Dedifferentiated amniotic fluid mesenchymal stem cell (primary cell): Measurements from ENCODE around the gene HGFAC.
A peak's percentile ranks its signal among the peaks of the same experiment; 100 is the strongest.
"Not testable (repeated sequence)": the region's sequence is repeated elsewhere in the genome, so short reads cannot be mapped to it uniquely, and the experiment has no call there.

ENCODE experiments used
- DNase-seq: peaks from one replicate; pipeline ENCODE4 v3.0.0-alpha.2; 2016; ENCODE audit errors: extremely low spot score

HGFAC gene

DNA sequence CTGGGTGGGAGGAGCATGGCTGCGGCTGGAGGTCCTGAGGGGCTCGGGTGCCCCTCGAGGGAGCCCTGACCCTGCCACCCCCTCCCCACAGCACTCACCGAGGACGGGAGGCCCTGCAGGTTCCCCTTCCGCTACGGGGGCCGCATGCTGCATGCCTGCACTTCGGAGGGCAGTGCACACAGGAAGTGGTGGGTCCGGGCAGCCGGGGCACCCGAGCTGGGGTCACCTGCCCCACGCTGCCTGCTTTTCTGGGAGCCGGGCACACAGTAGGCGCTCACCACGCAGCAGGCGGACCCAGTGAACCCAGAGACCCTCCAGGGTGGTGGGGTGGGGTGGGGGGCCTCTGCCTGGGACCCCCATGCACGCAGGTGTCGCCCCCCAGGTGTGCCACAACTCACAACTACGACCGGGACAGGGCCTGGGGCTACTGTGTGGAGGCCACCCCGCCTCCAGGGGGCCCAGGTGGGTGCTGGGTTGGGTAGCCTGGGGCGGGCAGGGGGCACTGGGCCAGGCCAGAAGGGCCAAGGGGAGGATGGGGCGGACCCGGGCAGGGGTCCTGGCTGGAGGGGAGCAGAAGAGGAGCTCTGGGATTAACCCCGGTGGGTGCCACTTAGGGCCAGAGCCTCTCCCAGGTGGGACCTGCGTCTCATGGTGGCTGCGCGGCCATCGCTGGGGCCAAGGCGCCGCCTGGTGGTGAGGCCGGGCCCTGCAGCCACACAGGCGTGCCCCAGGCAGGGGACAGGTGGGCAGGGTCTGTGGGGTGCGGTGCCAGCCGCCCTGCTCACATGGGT, 1.4 kb downstream of the HGFAC start:
- no peak for DNase-seq

DNA sequence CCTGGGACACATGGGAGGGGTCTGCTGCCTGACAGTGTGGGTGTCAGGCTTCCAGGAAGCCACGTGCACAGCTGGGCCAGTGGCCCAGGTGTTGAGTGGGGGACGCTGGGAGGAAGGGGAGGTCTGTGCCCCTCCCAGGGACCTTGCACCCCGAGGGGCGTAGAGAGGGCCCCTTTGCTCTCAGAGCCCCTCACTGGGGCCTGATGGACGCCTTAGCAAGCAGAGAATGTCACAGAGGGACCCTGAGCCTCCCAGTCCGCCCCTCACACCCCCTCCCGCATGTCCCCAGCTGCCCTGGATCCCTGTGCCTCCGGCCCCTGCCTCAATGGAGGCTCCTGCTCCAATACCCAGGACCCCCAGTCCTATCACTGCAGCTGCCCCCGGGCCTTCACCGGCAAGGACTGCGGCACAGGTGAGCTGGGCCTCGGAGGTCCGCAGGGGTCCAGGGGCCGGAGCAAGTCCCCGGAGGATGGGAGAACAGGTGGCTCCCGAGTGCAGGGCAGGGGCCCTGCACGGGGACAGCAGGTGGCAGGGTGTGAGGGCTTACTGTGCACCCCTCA, 2.1 kb downstream of the HGFAC start:
- DNase-seq = no peak

DNA sequence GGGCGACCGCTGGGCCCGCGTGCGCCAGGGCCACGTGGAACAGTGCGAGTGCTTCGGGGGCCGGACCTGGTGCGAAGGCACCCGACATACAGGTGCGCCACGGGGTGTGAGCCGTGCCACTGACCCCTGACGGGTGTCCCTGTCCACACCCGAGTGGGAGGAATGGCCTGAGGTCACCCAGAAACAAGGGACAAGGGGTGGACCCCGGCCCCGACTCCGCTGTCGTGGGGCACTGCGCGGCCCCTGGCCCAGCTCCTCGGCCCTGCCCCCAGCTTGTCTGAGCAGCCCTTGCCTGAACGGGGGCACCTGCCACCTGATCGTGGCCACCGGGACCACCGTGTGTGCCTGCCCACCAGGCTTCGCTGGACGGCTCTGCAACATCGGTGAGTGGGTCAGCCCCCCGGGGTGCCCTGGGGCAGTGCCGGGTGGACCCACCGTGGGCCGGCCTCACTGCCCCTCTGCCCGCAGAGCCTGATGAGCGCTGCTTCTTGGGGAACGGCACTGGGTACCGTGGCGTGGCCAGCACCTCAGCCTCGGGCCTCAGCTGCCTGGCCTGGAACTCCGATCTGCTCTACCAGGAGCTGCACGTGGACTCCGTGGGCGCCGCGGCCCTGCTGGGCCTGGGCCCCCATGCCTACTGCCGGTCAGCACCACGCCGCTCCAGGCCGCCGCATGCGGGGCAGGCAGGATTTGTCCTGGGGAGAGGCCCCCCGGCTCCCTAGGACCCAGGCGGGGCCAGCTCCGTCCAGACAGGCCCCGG, 2.8 kb downstream of the HGFAC start:
- DNase-seq = no peak

DNA sequence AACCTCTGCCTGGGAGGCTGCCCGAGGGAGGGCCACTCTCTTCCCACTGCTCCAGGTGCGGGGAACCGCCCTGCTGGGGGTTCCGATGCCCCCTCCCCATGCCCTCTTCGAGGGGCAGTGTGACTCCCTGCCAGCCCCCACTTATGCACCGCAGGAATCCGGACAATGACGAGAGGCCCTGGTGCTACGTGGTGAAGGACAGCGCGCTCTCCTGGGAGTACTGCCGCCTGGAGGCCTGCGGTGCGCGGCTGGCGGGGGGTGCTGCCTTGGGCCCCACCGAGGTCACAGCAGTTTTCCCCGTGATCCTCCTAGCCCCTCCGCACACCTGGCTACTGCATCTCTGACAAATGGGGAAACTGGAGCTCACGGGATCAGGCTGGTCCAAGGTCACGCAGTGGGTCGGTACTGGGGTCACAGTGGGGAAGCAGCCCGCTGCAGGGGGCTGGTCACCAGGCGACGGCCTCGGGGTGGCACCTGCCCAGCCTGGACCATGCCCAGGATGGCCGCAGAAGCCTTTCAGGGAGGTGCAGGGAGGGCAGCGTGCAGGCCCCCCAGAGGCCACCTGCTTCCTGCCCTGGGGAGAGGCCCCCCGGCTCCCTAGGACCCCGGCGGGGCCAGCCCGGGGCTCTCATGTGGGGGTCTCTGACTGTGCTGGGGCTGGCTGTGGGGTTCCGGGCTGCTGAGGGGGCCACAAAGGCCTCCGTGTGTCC, 3.5 kb downstream of the HGFAC start:
- no peak for DNase-seq

DNA sequence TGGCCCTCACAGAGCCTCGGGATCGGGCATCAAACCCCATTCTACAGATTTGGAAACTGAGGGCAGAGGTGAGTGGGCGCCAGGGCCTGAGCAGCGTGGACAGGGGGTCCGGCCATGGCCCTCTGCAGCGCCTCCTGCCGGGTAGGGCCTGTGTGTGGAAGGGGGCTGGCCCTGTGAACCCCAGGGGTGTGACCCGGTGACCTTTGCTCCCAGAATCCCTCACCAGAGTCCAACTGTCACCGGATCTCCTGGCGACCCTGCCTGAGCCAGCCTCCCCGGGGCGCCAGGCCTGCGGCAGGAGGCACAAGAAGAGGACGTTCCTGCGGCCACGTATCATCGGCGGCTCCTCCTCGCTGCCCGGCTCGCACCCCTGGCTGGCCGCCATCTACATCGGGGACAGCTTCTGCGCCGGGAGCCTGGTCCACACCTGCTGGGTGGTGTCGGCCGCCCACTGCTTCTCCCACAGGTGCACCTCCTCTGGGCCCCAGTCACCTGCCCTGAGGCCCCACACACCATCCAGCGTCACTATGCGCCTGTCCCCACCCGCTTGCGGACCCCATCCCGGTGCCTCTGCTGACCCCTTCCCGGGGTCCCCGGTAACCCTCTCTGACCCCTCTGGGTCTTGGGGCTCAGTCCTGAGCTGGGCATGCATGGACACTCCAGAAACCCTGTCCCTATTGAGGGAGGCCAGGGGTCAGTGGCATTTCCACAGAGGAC, 4.2 kb downstream of the HGFAC start:
- DNase-seq = no peak

DNA sequence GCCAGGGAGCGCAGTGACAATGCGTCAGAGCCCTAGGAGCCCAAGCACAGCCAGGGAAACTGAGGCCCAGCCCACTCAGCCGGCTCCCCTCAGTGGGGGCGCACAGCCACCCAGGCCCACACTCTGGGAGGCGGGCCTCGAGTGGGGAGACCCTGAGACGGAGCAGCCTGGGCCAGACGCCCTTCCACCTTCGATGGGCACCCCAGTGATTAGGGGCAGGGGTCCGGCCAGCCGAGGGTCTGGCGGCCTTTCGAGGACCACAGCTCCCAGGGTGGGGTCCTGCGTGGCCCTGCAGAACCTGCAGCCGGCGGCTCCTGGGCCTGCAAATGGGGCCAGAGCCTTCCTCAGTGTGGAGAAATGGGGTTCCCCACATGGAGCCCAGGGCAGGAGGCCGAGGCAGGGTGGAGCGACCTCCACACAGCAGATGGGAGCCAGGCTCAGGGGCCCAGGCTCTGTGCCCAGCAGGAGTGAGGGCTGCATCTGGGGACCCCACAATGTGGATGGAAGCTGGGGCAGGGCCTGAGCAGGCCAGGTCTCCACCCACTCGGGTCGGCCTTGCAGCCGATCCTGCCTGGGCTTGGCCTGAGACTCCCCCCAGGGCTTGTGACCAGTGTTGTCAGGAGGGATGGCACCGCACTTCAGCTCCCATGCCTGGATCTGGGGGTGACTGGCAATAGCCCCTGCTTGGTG, 5.0 kb downstream of the HGFAC start:
- DNase-seq = no peak

DNA sequence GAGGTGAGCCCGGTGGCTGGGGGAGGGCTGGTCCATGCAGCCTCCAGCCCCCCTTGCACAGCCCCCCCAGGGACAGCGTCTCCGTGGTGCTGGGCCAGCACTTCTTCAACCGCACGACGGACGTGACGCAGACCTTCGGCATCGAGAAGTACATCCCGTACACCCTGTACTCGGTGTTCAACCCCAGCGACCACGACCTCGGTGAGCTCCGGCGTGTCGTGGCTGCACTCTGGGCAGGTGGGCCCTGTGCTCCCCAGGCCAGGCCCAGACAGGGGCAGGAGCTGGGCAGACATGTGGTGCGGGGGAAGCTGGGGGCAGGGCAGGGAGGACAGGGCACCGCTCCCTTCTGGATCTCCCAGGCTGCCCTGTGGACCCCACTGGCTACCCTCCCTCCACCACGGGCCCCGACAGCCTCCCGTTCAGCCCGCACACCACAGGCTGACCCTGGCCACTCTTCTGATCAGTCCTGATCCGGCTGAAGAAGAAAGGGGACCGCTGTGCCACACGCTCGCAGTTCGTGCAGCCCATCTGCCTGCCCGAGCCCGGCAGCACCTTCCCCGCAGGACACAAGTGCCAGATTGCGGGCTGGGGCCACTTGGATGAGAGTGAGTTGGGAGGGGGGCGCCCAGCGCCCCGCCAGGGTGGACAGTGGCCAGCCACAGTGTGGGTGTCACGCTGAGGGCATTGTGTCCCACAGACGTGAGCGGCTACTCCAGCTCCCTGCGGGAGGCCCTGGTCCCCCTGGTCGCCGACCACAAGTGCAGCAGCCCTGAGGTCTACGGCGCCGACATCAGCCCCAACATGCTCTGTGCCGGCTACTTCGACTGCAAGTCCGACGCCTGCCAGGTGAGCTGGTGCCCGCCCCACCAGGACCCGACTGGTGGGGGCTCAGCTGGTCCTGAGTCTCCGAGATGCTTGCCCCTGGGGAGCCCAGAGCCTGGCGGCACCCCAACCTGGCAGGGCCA, 5.9 kb downstream of the HGFAC start:
- no peak for DNase-seq

DNA sequence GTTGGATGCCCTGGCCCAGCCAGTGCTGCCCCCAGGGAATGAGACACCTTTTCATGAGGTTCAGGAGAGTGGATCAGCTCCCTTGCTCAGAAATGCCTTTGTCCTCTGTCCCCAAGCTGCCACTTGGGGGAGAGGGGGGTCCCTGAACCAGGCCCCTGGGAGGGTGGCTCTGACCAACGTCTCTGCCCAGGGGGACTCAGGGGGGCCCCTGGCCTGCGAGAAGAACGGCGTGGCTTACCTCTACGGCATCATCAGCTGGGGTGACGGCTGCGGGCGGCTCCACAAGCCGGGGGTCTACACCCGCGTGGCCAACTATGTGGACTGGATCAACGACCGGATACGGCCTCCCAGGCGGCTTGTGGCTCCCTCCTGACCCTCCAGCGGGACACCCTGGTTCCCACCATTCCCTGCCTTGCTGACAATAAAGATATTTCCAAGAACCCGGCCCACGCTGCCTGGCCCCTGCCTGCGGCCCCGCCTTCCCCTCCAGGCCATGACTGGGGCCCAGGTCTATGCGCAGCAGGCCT, 7.3 kb downstream of the HGFAC start:
- DNase-seq = no peak

DNA sequence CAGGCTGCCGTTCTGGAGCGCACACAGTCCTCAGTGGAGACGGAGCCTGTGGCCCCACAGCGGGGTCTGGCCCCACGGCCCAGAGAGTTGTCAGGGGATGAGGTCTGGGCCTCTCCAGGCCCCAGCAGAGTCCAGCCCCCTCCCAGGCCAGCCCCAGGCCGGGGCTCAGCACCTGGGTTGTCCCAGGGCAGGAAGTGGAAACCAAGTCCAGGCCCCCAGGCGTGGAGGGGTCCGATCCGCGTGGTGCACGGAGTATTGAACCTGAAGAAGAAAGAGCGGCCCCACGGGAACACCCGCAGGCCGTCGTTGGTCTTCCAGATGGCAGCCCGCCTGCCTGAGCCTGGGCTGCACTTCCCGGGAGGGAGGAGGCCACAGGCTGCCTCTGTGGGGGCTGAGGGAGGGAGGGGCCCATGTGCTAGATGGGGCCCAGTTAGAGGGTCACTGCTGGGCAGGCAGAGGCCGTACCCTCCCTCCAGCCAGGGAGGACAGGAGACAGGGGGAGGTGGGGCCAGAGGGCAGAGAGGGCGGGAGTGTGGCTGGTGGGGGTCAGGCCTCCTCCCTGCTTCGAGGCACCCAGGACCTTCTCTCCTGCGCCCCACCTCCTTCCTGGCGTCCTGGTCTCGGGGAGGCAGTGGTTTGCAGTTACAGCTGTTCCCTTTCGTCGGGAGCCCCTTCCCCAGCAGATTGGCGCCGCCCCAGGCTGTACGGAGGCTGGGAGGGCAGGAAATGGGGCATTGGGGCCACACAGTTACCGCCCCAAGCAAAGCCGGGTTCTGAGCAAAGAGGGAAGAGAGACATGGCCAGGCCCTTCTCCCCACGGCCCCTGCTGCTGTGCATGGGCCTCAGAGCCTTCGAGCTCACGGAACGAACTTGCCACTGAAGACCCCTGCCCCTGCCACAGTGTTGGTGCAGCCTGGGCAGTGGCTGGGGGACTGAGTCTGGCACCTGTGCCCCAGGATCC, 8.1 kb downstream of the HGFAC start:
- DNase-seq = no peak

DNA sequence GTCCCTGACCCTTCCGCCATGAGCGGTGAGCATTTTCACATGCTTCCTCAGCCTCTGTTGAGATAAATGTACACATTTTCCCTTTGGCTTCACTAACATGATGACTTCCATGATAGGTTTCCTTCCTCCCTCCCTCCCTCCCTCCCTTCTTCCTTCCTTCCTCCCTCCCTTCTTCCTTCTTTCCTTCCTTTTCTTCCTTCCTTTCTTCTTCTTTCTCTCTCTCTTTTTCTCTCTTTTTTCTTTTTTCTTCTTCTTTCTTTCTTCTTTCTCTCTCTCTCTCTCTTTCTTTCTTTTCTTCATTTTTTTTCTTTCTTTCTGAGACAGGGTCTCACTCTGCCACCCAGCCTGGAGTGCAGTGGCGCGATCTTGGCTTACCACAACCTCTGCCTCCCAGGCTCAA, 8.9 kb downstream of the HGFAC start:
- DNase-seq = no peak

DNA sequence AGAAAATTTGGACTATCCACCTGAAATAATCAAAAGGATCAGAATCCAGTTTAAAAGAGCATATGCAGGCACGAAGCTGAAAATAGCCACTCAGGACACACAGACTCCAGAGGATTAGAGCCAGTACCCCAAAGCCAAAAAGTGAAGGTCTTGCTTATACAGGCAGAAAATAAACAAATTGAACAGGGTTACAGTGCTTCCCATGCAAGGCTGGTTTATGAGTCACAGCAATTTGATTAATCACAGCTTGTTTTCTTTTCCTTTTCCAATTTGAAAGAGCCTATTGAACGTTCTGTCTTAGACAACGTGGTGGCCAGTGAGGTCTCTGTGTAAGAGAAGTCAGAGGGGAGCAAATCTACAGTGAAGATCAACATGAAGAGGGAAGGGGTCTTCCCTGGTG, 10.2 kb downstream of the HGFAC start:
- peak; percentile 17 for DNase-seq

DNA sequence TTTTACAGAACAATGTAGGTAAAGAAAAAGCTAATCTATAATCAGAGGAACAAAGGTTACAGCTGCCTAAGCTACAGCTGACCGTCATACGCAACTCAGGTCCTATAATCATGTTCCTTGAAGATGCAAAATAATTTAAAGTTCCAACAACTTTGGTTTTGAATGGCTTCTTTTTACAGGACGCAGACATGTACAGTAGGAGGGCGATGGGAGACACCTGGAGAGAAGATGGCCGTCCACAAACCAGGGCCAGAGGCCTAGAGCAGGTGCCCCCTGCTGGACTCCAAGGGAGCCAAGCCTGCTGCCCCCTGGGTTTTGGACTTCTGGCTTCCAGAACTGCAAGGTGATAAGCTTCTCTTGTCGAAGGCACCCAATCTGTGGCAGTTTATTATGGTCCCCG, 10.6 kb downstream of the HGFAC start:
- DNase-seq = no peak

DNA sequence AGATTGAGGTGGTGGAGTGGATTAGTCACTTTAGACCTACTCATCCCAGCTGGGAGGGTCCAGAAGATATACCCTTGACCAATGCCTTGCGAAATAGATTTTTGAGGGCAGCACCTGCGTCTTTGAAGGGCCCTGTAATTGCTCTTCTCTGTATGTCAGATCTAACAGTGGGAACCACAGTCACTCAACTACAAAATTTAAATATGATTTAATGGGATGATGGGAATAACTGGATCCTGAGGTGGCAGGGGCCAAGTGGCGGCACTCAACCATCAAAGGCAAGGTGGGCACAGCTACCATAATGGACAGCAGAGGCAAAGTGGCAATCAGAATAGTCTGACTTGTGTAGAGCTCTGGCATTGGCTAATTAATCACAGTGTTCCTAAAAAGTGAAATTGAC, 13.8 kb downstream of the HGFAC start:
- not testable (repeated sequence) for DNase-seq

DNA sequence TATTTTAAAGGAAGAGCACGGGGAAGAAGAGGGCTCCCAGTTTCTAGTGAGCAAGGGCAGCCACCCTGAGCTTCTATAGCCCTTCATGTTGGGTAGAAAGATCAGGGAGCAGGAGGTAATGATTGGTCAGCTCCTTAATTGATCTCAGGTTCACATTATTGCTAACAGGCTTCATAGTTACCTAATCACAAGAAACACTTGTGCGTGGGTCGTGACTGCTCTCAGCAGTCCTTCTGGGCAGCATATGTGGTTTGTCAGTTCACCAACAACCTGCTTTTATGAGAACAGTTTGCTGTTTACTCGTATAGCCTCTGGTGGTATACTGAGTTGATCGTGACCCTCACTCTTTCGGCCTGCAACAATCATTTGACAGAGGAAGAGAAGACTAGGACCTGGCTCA, 16.6 kb downstream of the HGFAC start:
- DNase-seq = no peak

DNA sequence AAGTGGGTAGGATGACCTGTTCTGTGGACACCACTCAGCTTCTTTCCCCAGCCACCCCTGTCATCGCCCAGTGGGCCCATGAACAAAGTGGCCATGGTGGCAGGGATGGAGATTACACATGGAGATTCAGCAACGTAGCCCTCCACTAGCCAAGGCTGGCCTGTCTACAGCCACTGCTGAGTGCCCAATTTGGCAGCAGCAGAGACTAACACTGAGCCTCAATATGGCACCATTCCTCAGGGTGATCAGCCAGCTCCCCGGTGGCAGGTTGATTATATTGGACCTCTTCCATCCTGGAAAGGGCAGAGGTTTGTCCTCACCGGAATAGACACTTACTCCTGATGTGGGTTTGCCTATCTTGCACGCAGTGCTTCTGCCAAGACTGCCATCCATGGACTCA, 17.4 kb downstream of the HGFAC start:
- DNase-seq = not testable (repeated sequence)

DNA sequence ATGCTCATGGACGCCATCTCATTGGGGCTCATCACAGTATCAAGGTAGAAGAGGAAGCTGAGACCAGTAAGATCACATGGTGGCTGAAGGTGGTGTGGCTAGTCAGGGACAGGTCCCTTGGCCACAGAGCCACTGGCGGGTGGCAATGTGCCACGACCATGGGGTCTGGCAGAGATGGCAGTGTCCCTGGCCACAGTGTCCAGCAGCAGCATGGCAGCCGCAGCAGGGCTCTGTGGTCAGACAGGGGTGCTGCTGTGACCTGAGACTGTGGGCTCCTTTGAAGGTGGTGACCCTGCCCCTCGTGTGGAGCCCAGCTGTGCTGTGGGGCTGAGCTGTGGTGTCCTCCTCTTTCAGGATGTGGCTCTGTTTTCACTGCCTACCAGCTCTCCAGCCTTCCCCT, 19.2 kb downstream of the HGFAC start:
- no peak for DNase-seq

DNA sequence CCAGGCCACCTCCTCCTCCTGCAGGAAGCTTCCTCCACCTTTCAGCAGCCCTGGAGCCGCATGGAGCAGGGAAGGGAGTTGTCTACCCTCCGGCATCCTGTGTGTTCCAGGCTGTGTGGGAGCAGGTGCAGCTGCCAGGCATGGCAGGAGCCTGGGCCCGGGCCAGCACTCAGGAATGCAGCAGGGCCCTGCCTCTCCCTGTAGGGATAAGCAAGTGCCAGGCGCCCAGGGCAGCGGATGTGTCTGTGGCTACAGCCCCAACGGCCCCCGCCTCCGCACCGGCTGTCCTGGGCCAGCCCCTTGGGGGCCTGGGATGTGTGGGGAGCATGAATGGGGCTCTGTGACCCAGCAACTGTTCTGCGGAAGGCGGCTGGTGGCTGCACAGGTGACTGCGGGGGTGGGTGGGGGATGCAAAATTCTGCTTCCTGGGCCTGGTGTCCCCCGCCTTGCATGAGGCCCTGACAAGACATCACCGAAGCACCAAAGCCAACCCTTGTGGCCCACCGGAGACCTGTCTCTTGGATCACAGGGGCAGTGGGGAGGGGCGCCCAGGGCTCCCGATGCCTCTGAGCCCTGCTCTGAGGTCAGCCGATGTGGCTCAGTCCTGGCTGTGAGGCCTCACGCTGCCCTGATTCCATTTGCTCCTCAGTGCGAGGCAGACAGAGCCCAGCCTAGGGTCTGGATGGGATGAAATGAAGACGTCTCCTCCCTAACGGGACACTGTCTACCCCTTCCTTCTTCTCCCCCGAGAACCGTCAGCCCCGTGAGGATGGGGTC, 19.9 kb downstream of the HGFAC start:
- DNase-seq = no peak

DNA sequence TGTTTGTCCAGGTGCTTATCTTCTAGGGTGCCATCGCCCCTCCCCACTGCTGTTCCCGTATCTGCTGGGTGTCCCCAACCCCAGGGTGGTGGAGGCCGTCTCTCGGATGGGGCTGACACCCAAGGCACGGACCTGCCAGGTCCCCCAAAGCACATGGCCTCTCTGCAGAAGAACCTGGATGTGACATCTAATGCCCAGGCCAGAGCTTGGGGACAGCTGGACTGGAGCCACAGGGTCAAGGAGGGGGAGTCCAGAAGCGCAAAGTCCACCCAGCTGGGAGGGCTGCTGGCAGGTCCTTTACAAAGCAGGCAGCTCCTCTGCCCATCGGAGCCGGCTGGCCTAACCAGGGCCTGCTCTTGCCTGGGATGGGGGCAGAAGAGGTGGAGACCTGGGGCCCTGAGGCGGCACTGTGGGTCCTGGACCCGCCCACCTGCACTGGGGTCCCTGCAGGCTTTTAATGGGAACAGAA, 20.6 kb downstream of the HGFAC start:
- DNase-seq = no peak
